SK-N-SH treated with all-trans-retinoic acid at 6 μM for 48 hours (cell line): ENCODE data around the gene KCNH1.

Experiments
- ATAC-seq: fragments of 200-7000 bp; cut with Tn5 transposase; 3 replicates; pipeline ENCODE4 v1.9.1; 2020; ENCODE audit warnings: mild to moderate bottlenecking, moderate library complexity
- ARNTL ChIP-seq: fragments of 450-650 bp; formaldehyde crosslinking; IDR thresholded peaks from 2 replicates; pipeline ENCODE4 v1.5.0; 2020; ENCODE audit warnings: low read depth, mild to moderate bottlenecking, moderate library complexity, borderline replicate concordance
- CSDC2 ChIP-seq: fragments of 250-450 bp; sonication (Bioruptor Pico); IDR thresholded peaks from 2 replicates; pipeline ENCODE4 v1.5.0; 2020; ENCODE audit warnings: mild to moderate bottlenecking, moderate library complexity
- CSRNP3 ChIP-seq: fragments of 250-450 bp; sonication (Bioruptor Pico); IDR thresholded peaks from 2 replicates; pipeline ENCODE4 v1.5.1; 2021; ENCODE audit warnings: mild to moderate bottlenecking, moderate library complexity
- ESRRG ChIP-seq: fragments of 250-450 bp; sonication (Bioruptor Pico); IDR thresholded peaks from 2 replicates; pipeline ENCODE4 v1.6.1; 2021; ENCODE audit warnings: mild to moderate bottlenecking
- GLIS3 ChIP-seq: fragments of 250-450 bp; sonication (Bioruptor Pico); IDR thresholded peaks from 2 replicates; pipeline ENCODE4 v1.5.0; 2020; ENCODE audit warnings: mild to moderate bottlenecking, moderate library complexity
- ISL1 ChIP-seq: fragments of 250-450 bp; sonication (Bioruptor Pico); IDR thresholded peaks from 2 replicates; pipeline ENCODE4 v2.1.2; 2022; ENCODE audit warnings: mild to moderate bottlenecking, moderate library complexity
- OSR1 ChIP-seq: fragments of 250-450 bp; sonication (Bioruptor Pico); IDR thresholded peaks from 2 replicates; pipeline ENCODE4 v1.8.0; 2022; ENCODE audit warnings: moderate library complexity, mild to moderate bottlenecking, inconsistent platforms
- PATZ1 ChIP-seq: fragments of 250-450 bp; sonication (Bioruptor Pico); IDR thresholded peaks from 2 replicates; pipeline ENCODE4 v1.8.0; 2020; ENCODE audit warnings: mild to moderate bottlenecking, moderate library complexity, borderline replicate concordance
- POU6F1 ChIP-seq: fragments of 250-450 bp; sonication (Bioruptor Pico); IDR thresholded peaks from 2 replicates; pipeline ENCODE4 v1.8.0; 2021; ENCODE audit warnings: low read depth, mild to moderate bottlenecking, moderate library complexity, borderline replicate concordance
- PPARA ChIP-seq: fragments of 250-450 bp; sonication (Bioruptor Pico); IDR thresholded peaks from 2 replicates; pipeline ENCODE4 v1.5.0; 2020; ENCODE audit warnings: mild to moderate bottlenecking, borderline replicate concordance
- SNAI2 ChIP-seq: fragments of 250-450 bp; sonication (Bioruptor Pico); IDR thresholded peaks from 2 replicates; pipeline ENCODE4 v1.5.0; 2020; ENCODE audit warnings: mild to moderate bottlenecking, moderate library complexity
- TCF4 ChIP-seq: fragments of 250-450 bp; sonication (Bioruptor Pico); IDR thresholded peaks from 2 replicates; pipeline ENCODE4 v1.8.0; 2021; ENCODE audit warnings: mild to moderate bottlenecking, moderate library complexity, borderline replicate concordance
- TOX ChIP-seq: fragments of 250-450 bp; sonication (Bioruptor Pico); IDR thresholded peaks from 2 replicates; pipeline ENCODE4 v1.8.0; 2021; ENCODE audit warnings: mild to moderate bottlenecking, moderate library complexity, borderline replicate concordance
- ZC3H10 ChIP-seq: fragments of 250-450 bp; sonication (Bioruptor Pico); IDR thresholded peaks from 2 replicates; pipeline ENCODE4 v1.5.1; 2021; ENCODE audit warnings: mild to moderate bottlenecking, moderate library complexity
- ZFP3 ChIP-seq: fragments of 250-450 bp; sonication (Bioruptor Pico); IDR thresholded peaks from 2 replicates; pipeline ENCODE4 v1.5.0; 2020; ENCODE audit warnings: mild to moderate bottlenecking, moderate library complexity
- ZFP30 ChIP-seq: fragments of 450-650 bp; formaldehyde crosslinking; IDR thresholded peaks from 2 replicates; pipeline ENCODE4 v1.5.0; 2022; ENCODE audit warnings: mild to moderate bottlenecking, moderate library complexity
- ZNF565 ChIP-seq: fragments of 450-650 bp; formaldehyde crosslinking; conservative IDR thresholded peaks from 2 replicates; pipeline ENCODE4 v1.5.0; 2020; ENCODE audit warnings: low read depth, mild to moderate bottlenecking, moderate library complexity
- ZNF70 ChIP-seq: fragments of 450-650 bp; formaldehyde crosslinking; IDR thresholded peaks from 2 replicates; pipeline ENCODE4 v1.5.0; 2020; ENCODE audit warnings: mild to moderate bottlenecking, moderate library complexity
- ZNF8 ChIP-seq: fragments of 450-650 bp; formaldehyde crosslinking; IDR thresholded peaks from 2 replicates; pipeline ENCODE4 v1.5.0; 2020; ENCODE audit warnings: mild to moderate bottlenecking, moderate library complexity
- TF ChIP-seq, protein P1 (sequence below): fragments of 250-450 bp; sonication (Bioruptor Pico); IDR thresholded peaks from 2 replicates; pipeline ENCODE4 v1.5.0; 2020; ENCODE audit warnings: mild to moderate bottlenecking, moderate library complexity

Gene KCNH1

GRCh38 chr1:211099393-211099792 is 34.6 kb downstream of the KCNH1 start:
- ATAC-seq, result no peak
- TF ChIP-seq ESRRG (CRISPR knock-in tag) (no peak), CSRNP3 (no peak), TCF4 (CRISPR knock-in tag) (no peak), ARNTL (CRISPR knock-in tag) (no peak), OSR1 (no peak), ISL1 (no peak), ZFP30 (CRISPR knock-in tag) (no peak), GLIS3 (CRISPR knock-in tag) (no peak), ZC3H10 (CRISPR knock-in tag) (no peak), TOX (CRISPR knock-in tag) (no peak), POU6F1 (CRISPR knock-in tag) (no peak), SNAI2 (CRISPR knock-in tag) (no peak)

DNA sequence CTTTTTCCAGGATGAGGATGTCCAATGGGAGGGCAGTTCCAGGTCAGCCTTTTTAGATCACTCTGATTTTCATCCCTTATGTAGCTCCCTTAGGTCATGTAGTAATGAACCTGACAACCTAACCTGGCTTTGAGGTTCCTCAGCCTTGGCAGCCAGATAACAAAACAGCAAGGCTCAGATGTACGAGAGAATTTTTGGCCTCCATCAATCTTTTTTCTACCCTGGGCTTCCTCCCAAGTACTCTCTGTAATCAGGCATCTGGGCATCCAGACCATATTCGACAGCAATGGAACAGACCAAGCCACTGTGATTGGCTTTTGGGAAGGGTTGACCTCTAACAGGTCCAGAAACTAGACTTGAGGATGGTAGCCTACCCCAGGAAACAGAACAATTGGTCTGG is 38.6 kb downstream of the KCNH1 start:
- TF ChIP-seq PPARA, result no peak
- TF ChIP-seq SNAI2 (CRISPR knock-in tag), result no peak
- TF ChIP-seq CSRNP3, result no peak
- TF ChIP-seq TCF4 (CRISPR knock-in tag), result no peak
- TF ChIP-seq ARNTL (CRISPR knock-in tag), result no peak
- no peak for TF ChIP-seq PATZ1 (CRISPR knock-in tag)
- TF ChIP-seq TOX (CRISPR knock-in tag), result no peak
- TF ChIP-seq ZNF70 (CRISPR knock-in tag), result no peak
- no peak for TF ChIP-seq ZNF8
- TF ChIP-seq ZFP3 (CRISPR knock-in tag), result no peak
- no peak for TF ChIP-seq ZNF565 (CRISPR knock-in tag)
- no peak for TF ChIP-seq POU6F1 (CRISPR knock-in tag)
- no peak for TF ChIP-seq ESRRG (CRISPR knock-in tag)
- no peak for TF ChIP-seq ZC3H10 (CRISPR knock-in tag)
- TF ChIP-seq, protein P1, sequence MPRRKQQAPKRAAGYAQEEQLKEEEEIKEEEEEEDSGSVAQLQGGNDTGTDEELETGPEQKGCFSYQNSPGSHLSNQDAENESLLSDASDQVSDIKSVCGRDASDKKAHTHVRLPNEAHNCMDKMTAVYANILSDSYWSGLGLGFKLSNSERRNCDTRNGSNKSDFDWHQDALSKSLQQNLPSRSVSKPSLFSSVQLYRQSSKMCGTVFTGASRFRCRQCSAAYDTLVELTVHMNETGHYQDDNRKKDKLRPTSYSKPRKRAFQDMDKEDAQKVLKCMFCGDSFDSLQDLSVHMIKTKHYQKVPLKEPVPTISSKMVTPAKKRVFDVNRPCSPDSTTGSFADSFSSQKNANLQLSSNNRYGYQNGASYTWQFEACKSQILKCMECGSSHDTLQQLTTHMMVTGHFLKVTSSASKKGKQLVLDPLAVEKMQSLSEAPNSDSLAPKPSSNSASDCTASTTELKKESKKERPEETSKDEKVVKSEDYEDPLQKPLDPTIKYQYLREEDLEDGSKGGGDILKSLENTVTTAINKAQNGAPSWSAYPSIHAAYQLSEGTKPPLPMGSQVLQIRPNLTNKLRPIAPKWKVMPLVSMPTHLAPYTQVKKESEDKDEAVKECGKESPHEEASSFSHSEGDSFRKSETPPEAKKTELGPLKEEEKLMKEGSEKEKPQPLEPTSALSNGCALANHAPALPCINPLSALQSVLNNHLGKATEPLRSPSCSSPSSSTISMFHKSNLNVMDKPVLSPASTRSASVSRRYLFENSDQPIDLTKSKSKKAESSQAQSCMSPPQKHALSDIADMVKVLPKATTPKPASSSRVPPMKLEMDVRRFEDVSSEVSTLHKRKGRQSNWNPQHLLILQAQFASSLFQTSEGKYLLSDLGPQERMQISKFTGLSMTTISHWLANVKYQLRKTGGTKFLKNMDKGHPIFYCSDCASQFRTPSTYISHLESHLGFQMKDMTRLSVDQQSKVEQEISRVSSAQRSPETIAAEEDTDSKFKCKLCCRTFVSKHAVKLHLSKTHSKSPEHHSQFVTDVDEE (CRISPR knock-in tag), result no peak
- no peak for TF ChIP-seq ZFP30 (CRISPR knock-in tag)
- TF ChIP-seq CSDC2 (CRISPR knock-in tag), result no peak
- ATAC-seq, result no peak
